ENCODE measurements around the gene HIP1. TPM values are rescaled to one million over a fixed set of nuclear protein-coding genes. Genes with fewer than 3 reads are reported as not detected.

Gene HIP1
- polyA plus RNA-seq, 3 donors, result 4.3 to 14.8 (median 5.3) TPM

DNA sequence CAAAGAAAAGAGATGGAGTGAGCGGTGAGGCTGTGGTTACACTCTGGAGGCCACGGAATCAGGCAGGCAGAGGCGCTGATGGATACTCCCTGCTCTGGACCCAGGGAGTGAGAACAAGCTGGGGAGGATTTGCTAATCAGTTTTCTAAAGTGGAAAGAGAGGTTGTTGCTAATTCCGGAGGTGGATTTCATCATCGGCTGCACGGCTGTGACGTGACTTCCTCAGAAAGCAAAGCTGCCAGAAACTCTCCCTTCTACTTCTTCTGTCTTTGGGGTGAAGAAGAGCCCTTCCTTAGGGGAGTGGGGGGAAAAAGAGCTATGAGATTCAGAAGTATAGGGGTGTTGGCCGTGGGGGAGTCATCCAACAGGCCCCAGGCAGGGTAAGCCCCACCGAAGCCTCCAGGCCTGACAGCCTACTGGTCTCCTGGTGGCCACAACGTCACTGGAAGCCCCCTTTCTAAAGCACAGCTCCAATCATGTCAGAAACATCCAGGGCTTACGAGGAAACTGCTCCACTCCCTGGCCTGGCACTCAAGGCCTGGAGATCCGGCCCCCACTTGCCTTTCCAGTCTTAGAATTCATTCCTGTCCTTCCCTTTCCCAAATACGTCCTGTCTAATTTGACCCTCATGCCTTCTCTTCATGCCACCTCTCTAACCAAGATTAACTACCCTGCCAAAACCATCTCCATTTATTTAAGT is 114.5 kb downstream of the HIP1 start:
- H3K27ac ChIP-seq (ENCODE audit: low read depth in 1 of 2, low read length in 2 of 2), result peak overlapping the region; percentile 90 to 91
- 12% methylated on average over 9 of the region's 13 CpGs for WGBS (ENCODE audit: insufficient coverage)
- peaks cover 0 to 4% (median 0%) of the 10 kb centered on the region in 3 donors for H3K27me3 Mint-ChIP-seq (ENCODE audit: low read depth in 3 of 3)
- peaks cover 61% of the 10 kb centered on the region for H3K4me1 Mint-ChIP-seq
- peak overlapping the region in 2 of 3 experiments; percentile 6 to 51 for H3K4me3 ChIP-seq (replicated peaks in 1 of 3; ENCODE audit: low read depth in 2 of 3, low read length in 3 of 3)
- TF ChIP-seq, protein P1, sequence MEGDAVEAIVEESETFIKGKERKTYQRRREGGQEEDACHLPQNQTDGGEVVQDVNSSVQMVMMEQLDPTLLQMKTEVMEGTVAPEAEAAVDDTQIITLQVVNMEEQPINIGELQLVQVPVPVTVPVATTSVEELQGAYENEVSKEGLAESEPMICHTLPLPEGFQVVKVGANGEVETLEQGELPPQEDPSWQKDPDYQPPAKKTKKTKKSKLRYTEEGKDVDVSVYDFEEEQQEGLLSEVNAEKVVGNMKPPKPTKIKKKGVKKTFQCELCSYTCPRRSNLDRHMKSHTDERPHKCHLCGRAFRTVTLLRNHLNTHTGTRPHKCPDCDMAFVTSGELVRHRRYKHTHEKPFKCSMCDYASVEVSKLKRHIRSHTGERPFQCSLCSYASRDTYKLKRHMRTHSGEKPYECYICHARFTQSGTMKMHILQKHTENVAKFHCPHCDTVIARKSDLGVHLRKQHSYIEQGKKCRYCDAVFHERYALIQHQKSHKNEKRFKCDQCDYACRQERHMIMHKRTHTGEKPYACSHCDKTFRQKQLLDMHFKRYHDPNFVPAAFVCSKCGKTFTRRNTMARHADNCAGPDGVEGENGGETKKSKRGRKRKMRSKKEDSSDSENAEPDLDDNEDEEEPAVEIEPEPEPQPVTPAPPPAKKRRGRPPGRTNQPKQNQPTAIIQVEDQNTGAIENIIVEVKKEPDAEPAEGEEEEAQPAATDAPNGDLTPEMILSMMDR (IDR thresholded peaks at IDR 0.05), result no peak
- peak overlapping the region; percentile 95 to 99 (median 98) for H3K27ac Mint-ChIP-seq
- intact Hi-C loops (cut with micrococcal nuclease), result loop anchor here in 1 of 2 donors (5.0 kb wide), 1 partner anchor 92 kb away; no protein-coding TSS in a partner anchor
- peak overlapping the region; percentile 41 for H3K9ac ChIP-seq (ENCODE audit: insufficient read depth, low read length, poor library complexity, severe bottlenecking)
- no peaks in the 10 kb centered on the region for H4K20me1 ChIP-seq (ENCODE audit: insufficient read depth, low read length)
- peak overlapping the region; percentile 63 to 87 for H3K4me3 Mint-ChIP-seq
- H3K4me1 ChIP-seq (ENCODE audit: control insufficient read depth in 1 of 2, insufficient read depth in 2 of 2, low read length in 2 of 2), result peaks cover 61 to 67% of the 10 kb centered on the region in 2 donors
- H3K27me3 ChIP-seq (ENCODE audit: control insufficient read depth in 2 of 2, insufficient read depth in 2 of 2, low read length in 2 of 2), result no peaks in the 10 kb centered on the region
- DNase-seq, result peak; percentile 92 to 97 (median 96)
- H3K9me3 ChIP-seq (replicated peaks in 1 of 2; ENCODE audit: control insufficient read depth in 1 of 2, insufficient read depth in 1 of 2, low read length in 2 of 2), result peaks cover 7 to 11% of the 10 kb centered on the region in 2 donors
- peak overlapping the region; percentile 57 for H3K4me2 ChIP-seq (replicated peaks; ENCODE audit: extremely low read depth, low read length, poor library complexity, severe bottlenecking)
- H3K36me3 Mint-ChIP-seq, result peaks cover 28 to 35% of the 10 kb centered on the region in 2 donors
- H3K9me3 Mint-ChIP-seq, result peaks cover 5 to 20% (median 12%) of the 10 kb centered on the region in 7 donors
- H3K79me2 ChIP-seq (ENCODE audit: insufficient read depth, low read length), result peaks cover 18% of the 10 kb centered on the region
- peak overlapping the region; percentile 58 for H2AFZ ChIP-seq (ENCODE audit: insufficient read depth, low read depth, low read length, poor library complexity, severe bottlenecking)
- H3K36me3 ChIP-seq (replicated peaks in 1 of 2; ENCODE audit: control insufficient read depth in 1 of 2, insufficient read depth in 2 of 2, low read length in 2 of 2), result no peaks in the 10 kb centered on the region

GRCh38 chr7:75623390-75624133 is 115.2 kb downstream of the HIP1 start:
- Histone ChIP-seq H3K79me2 (ENCODE audit: insufficient read depth, low read length) (peaks cover 18% of the 10 kb centered on the region), H3K4me1 (ENCODE audit: control insufficient read depth in 1 of 2, insufficient read depth in 2 of 2, low read length in 2 of 2) (peaks cover 68 to 74% of the 10 kb centered on the region in 2 donors), H4K20me1 (ENCODE audit: insufficient read depth, low read length) (no peaks in the 10 kb centered on the region), H3K9ac (ENCODE audit: insufficient read depth, low read length, poor library complexity, severe bottlenecking) (peak overlapping the region; percentile 41), H3K4me2 (replicated peaks; ENCODE audit: extremely low read depth, low read length, poor library complexity, severe bottlenecking) (peak overlapping the region; percentile 57), H3K27ac (ENCODE audit: low read depth in 1 of 2, low read length in 2 of 2) (peak overlapping the region; percentile 90 to 91), H3K4me3 (replicated peaks in 1 of 3; ENCODE audit: low read depth in 2 of 3, low read length in 3 of 3) (peak overlapping the region in 1 of 3 experiments; percentile 51), H3K27me3 (ENCODE audit: control insufficient read depth in 2 of 2, insufficient read depth in 2 of 2, low read length in 2 of 2) (no peaks in the 10 kb centered on the region), H2AFZ (ENCODE audit: insufficient read depth, low read depth, low read length, poor library complexity, severe bottlenecking) (no peak overlapping the region), H3K36me3 (replicated peaks in 1 of 2; ENCODE audit: control insufficient read depth in 1 of 2, insufficient read depth in 2 of 2, low read length in 2 of 2) (no peaks in the 10 kb centered on the region), H3K9me3 (replicated peaks in 1 of 2; ENCODE audit: control insufficient read depth in 1 of 2, insufficient read depth in 1 of 2, low read length in 2 of 2) (peaks cover 7 to 11% of the 10 kb centered on the region in 2 donors)
- H3K27me3 Mint-ChIP-seq (ENCODE audit: low read depth in 3 of 3), result peaks cover 0 to 4% (median 0%) of the 10 kb centered on the region in 3 donors
- peak overlapping the region; percentile 95 to 99 (median 98) for H3K27ac Mint-ChIP-seq
- intact Hi-C loops (cut with micrococcal nuclease), result loop anchor here in 1 of 2 donors (5.0 kb wide), 1 partner anchor 91 kb away; no protein-coding TSS in a partner anchor
- peak in 1 of 3 donors; percentile 46 for DNase-seq
- peaks cover 5 to 17% (median 11%) of the 10 kb centered on the region in 7 donors for H3K9me3 Mint-ChIP-seq
- H3K36me3 Mint-ChIP-seq, result peaks cover 25 to 31% of the 10 kb centered on the region in 2 donors
- TF ChIP-seq, protein P1 (IDR thresholded peaks at IDR 0.05), result no peak
- H3K4me1 Mint-ChIP-seq, result peaks cover 68% of the 10 kb centered on the region
- peak overlapping the region; percentile 63 to 87 for H3K4me3 Mint-ChIP-seq
- WGBS (ENCODE audit: insufficient coverage), result 66% methylated on average over 12 of the region's 16 CpGs
